Esophagus squamous epithelium (tissue), 5 donors: ENCODE measurements around the gene PRKCA. TPM values are rescaled to one million over a fixed set of nuclear protein-coding genes. Genes with fewer than 3 reads are reported as not detected.
A peak's percentile ranks its signal among the peaks of the same experiment; 100 is the strongest.

Experiments used
- DNase-seq: peaks from one replicate; lab custom pipeline; 2025; lab: John Stamatoyannopoulos, UW
- H3K27ac ChIP-seq, 4 donors: fragments of 200-600 bp; sonication (generic); one replicate each; pipeline ENCODE4 v1.5.1; 2016 to 2019; ENCODE audit warnings: mild to moderate bottlenecking in 1 of 4
- H3K27me3 ChIP-seq, 4 donors: fragments of 200-600 bp; sonication (generic); 1 replicate in 3 of 4; 2 replicates in 1 of 4; pipeline versions ENCODE4 v1.5.1 to v1.6.0; 2017 to 2021; ENCODE audit warnings: antibody characterized with exemption in 1 of 4
- H3K36me3 ChIP-seq, 3 donors: fragments of 200-600 bp; sonication (generic); one replicate each; pipeline ENCODE4 v1.5.1; 2016 to 2019
- H3K4me1 ChIP-seq, 3 donors: fragments of 200-600 bp; sonication (generic); one replicate each; pipeline ENCODE4 v1.5.1; 2017 to 2019
- H3K4me3 ChIP-seq, 4 donors: fragments of 200-600 bp; sonication (generic); 1 replicate in 3 of 4; 2 replicates in 1 of 4; pipeline ENCODE4 v1.5.1; 2016 to 2019; ENCODE audit warnings: mild to moderate bottlenecking in 2 of 4, moderate library complexity in 1 of 4
- H3K9me3 ChIP-seq, 3 donors: fragments of 200-600 bp; sonication (generic); one replicate each; pipeline ENCODE4 v1.5.1; 2016 to 2019
- CTCF ChIP-seq, 6 experiments: fragments of 450-650 bp in 4 of 6; fragments of 200-600 bp in 2 of 6; sonication (generic) in 2 of 6; IDR thresholded peaks; one replicate each; pipeline ENCODE4 v1.5.1; 2016 to 2019; ENCODE audit warnings: antibody characterized with exemption in 6 of 6, mild to moderate bottlenecking in 4 of 6, moderate library complexity in 4 of 6
- POLR2A ChIP-seq, 4 donors: fragments of 450-650 bp; IDR thresholded peaks; one replicate each; pipeline ENCODE4 v1.6.1; 2017; ENCODE audit warnings: antibody characterized with exemption in 4 of 4, mild to moderate bottlenecking in 4 of 4, moderate library complexity in 3 of 4
- WGBS, 2 donors: methylation state at CpG; one replicate each; pipeline ENCODE4 v1.1.5; 2018; 5-methylcytosine and 5-hydroxymethylcytosine counted together
- intact Hi-C: fragments of 100-400 bp; cut with DNase I; formaldehyde crosslinking; loops from one replicate; pipeline ENCODE4 v1.15.0; 2022
- total RNA-seq, 4 donors: library from RNA; depleted of rRNA; stranded (reverse); fragments of >200 nt; gene quantifications; one replicate each; pipeline ENCODE4 v1.1.0, GENCODE V29; 2016
- donor health status: DM: yes; HTN: yes; CAD: no.

PRKCA gene
- total RNA-seq, 4 donors from 2014 or later = 2.4 to 9.2 (median 4.2) TPM

DNA sequence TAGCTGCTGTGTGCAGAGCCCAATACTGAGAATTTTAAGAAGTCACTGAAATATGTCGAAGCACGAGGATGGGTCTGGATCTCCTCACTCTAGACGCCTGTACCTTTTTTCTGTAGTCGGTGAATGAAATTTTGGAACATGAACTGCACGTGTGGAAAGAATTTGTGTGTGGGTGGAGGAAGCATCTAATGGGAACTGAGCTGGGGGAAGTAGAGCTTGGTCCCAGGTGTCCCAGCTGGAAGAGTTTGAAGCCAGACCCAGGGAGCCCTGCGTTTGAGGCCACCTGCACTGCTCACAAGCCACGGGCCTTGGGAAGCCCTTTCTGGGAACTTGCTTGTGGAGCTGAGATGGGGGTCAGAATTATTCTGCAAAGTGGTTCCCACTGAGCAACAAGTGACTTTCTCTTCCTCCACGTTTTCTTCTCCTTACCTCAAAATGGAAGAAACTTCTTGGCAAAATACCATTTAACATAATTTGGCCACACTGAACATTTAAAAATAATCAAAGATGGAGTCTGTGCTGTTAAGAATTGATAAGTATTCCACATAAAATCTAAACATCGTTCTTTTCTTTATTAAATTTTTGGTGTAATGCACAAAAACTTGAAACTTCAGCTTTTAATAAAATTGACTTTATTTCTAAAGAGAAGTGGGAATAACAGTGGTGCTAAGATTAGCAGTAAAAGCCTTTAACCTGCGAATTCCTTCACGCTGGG, 163.8 kb downstream of the PRKCA start:
- TF ChIP-seq CTCF (IDR thresholded peaks at IDR 0.05) (no peak), POLR2A (IDR thresholded peaks at IDR 0.05) (no peak)
- no peaks in the 10 kb centered on the region for H3K27me3 ChIP-seq
- intact Hi-C loops = no loop called here
- WGBS, 2 donors = 71 to 75% methylated on average over 11 of the region's 11 CpGs
- peaks cover 15 to 79% (median 37%) of the 10 kb centered on the region in 3 donors for H3K4me1 ChIP-seq
- no peaks in the 10 kb centered on the region for H3K9me3 ChIP-seq
- no peak for DNase-seq
- no peaks in the 10 kb centered on the region for H3K36me3 ChIP-seq
- H3K4me3 ChIP-seq = peak overlapping the region in 1 of 4 donors; percentile 32
- peak overlapping the region in 3 of 4 donors; percentile 1 to 70 (median 10) for H3K27ac ChIP-seq

- DNase-seq = no peak
- peak overlapping the region in 3 of 4 donors; percentile 1 to 70 (median 45) for H3K27ac ChIP-seq
Observed at GRCh38 chr17:66466840-66467367, 164.5 kb downstream of the PRKCA start.

DNA sequence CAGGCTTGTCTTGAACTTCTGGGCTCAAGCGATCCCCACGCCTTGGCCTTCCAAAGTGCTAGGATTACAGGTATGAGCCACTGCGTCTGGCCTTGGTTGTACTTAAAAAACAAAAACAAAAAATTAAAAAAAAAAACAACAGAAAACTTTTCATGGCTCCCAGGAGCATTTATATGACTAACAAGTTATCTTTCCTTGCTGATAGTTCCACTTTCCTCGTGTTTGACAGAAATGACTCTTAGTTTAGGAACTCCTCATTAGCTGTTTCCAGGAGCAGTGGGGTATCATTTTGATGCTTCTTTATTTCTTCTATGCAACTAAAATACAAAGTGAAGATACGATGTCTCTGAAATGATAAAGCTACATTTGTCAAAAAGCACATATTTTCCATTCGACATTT, 165.4 kb downstream of the PRKCA start:
- 72 to 77% methylated on average over 5 to 6 of the region's 6 CpGs for WGBS, 2 donors
- no peak overlapping the region for H3K4me3 ChIP-seq
- peaks cover 11 to 64% (median 33%) of the 10 kb centered on the region in 3 donors for H3K4me1 ChIP-seq
- intact Hi-C loops = no loop called here
- no peaks in the 10 kb centered on the region for H3K27me3 ChIP-seq
- TF ChIP-seq CTCF (IDR thresholded peaks at IDR 0.05) (no peak), POLR2A (IDR thresholded peaks at IDR 0.05) (no peak)
- no peaks in the 10 kb centered on the region for H3K36me3 ChIP-seq
- peak overlapping the region in 3 of 4 donors; percentile 1 to 70 (median 45) for H3K27ac ChIP-seq
- DNase-seq = no peak
- no peaks in the 10 kb centered on the region for H3K9me3 ChIP-seq

More at GRCh38 chr17:66466840-66467367, 164.5 kb downstream of the PRKCA start:
- no peaks in the 10 kb centered on the region for H3K27me3 ChIP-seq
- no peaks in the 10 kb centered on the region for H3K9me3 ChIP-seq
- peak overlapping the region in 1 of 4 donors; percentile 32 for H3K4me3 ChIP-seq
- H3K36me3 ChIP-seq = no peaks in the 10 kb centered on the region
- no peak for TF ChIP-seq POLR2A (IDR thresholded peaks at IDR 0.05)
- TF ChIP-seq CTCF (IDR thresholded peaks at IDR 0.05) = no peak
- peaks cover 11 to 73% (median 37%) of the 10 kb centered on the region in 3 donors for H3K4me1 ChIP-seq
- intact Hi-C loops = no loop called here
- 7 to 14% methylated on average over 7 of the region's 7 CpGs for WGBS, 2 donors

DNA sequence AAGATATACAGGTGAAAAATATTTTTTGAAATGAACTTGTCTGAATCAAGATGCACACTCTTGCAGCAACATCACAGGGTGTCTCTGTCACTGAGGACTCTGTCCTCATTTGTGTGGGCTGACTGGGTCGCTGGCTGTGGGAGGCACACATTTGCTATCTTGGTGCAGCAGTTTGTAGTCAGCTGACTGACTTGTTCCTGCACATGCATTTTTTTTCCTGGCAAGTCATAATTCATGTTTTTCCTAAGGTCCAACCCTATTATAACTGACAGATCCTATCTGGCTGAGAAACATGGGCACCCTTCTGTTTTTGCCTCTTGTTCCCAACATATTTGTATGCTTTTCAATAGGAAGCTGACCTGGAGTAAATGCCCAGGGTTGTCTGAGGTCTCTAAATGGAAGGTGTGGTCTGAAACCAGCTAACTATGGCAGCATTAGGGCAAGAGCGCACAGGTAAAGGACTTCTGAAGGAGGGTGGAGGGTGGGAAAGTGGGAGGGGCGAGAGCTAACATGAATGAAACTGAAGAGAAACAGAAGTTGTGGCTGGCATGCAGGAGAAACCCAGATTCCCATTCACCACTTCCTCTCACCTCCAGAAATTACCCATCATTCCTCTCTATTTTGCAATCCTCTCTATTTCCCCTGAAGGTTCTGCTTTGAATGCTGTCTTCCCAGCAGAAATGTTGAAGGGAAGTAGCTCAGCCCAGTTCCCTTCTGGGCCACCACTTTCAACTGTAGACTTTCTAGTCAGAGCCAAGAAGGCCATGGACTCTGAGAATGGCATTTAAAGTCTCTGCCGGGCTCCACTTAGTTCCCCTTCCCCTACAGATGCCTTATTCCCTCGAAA, 166.1 kb downstream of the PRKCA start:
- Histone ChIP-seq H3K4me3 (no peak overlapping the region), H3K36me3 (no peaks in the 10 kb centered on the region), H3K4me1 (peaks cover 11 to 57% (median 27%) of the 10 kb centered on the region in 3 donors), H3K27ac (peak overlapping the region; percentile 13 to 45 (median 44)), H3K9me3 (no peaks in the 10 kb centered on the region), H3K27me3 (no peaks in the 10 kb centered on the region)
- no peak for TF ChIP-seq CTCF (IDR thresholded peaks at IDR 0.05)
- TF ChIP-seq POLR2A (IDR thresholded peaks at IDR 0.05) = no peak
- DNase-seq = no peak
- intact Hi-C loops = no loop called here
- WGBS, 2 donors = 43 to 56% methylated on average over 5 of the region's 5 CpGs
